ENCODE measurements around the gene TAPBP.
A peak's percentile ranks its signal among the peaks of the same experiment; 100 is the strongest.

The TAPBP gene

GRCh38 chr6:33318426-33319073 is 4.7 kb upstream of the TAPBP start:
- no peak for DNase-seq

DNA sequence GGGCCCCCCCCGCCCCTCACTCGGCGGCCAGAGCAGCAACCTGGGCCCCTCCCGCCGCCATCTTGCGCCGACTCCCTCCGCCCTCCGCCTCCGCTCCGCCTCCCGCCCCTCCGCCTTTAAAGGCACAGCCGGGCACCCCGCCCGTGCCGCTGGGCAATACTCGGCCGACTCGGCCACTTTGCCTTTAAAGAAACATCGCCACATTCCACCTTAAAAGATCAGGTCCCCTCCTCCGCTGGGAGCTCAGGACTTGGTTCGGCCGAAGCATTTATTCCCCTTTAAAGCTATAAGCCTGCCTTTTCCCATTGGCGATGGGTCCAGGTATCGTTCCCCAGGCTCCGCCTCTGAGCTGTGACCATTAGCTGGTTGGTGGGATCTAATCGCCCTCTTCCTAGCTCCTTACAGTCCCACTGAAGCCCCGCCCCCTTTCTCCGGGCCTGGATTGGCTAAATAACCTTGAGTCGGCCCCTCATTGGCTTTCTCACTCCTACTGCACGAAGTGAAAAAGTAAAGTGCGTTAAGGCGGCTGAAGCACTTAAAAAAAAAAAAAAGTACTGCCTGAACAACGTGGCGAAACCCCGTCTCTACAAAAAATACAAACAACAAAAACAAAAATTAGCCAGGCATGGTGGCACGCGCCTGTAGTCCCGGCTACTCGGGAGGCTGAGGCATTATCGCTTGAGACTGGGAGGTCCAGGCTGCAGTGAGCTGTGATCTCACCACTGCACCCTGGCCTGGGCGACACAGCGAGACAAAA is 4.0 kb upstream of the TAPBP start, which contains the start of gene ZBTB22:
Gene ZBTB22, minus strand, starts transcription at position 76 of the 757 bp plus-strand sequence. CDS start 828 bp downstream, outside the sequence.
- DNase-seq = peak; percentile 100

GRCh38 chr6:33317419-33317668 is 3.5 kb upstream of the TAPBP start:
- no peak for DNase-seq

DNA sequence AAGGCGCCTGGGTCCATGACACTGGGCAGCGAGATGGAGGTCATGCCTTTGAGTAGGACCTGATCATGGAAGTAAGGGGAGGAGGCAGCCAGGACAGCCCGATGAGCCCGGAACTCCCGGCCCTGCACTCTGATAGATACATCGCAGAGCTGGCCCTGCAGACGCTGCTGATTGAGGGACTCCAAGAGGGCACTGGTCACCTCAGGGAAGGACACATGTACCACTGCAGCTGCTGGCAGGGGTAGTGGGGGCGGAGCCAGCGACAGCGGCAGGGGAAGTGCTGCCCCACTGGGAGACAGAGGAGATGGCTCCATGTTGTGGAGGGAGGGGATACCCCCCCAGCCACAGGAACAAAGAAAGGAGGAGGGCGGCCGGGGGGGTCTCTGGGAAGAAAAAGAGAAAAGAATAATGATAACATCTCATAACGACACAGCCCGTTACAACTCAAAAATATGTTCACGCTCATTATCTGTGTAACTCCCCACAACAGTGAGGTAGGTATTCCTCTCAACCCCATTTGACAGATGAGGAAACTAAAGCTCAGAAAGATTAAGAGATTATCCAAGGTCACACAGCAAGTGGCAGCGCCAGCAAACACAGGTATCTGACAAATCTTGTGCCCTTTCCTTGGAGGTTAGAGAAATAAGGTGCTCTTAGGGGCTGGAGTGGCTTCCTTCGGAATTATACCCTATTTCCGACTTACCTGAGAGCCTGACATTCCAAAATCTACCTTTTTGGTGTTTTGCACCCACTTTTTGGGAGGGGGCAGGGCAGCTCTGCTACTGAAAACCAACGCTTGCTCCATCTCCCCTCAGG is 2.9 kb upstream of the TAPBP start:
- no peak for DNase-seq

DNA sequence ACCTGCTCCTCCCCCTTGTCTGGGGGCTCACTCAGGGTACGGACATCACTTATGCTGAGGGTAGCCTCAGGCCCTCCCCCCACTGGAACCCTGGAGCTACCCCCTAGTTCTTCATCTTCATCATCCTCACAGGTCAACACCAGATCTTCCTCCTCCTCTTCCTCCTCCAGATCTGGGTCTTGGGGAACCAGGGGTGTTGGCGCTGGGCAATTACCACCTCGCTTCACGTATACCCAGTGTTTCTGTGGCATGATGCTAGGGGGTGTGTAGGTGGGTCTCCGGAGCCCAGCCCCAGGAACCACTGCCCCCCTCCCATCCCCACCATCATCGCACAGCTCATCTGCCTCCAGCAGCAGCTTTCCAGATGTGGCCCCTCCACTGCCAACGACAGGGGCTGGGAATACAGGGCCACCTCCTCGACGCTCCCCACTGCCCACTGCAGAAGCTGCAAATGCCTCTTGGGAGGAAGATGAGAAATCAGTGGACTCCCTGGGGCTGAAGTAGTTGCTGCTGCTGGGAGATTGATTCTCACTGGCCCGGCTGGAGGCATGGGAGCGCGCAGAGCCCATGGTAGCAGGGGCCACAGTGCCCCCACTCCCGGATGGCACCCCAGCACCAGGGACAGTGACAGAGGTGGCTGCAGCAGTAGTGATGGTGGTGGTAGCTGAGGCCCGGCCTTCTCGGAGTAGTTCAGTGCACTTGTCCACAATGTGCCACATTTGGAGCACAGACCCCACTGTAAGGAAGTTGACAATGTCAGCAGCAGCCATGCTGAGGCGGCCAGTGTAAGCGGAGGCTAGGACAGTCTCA is 2.1 kb upstream of the TAPBP start:
- no peak for DNase-seq

GRCh38 chr6:33314943-33315792 is 1.3 kb upstream of the TAPBP start:
- peak; percentile 32 for DNase-seq

DNA sequence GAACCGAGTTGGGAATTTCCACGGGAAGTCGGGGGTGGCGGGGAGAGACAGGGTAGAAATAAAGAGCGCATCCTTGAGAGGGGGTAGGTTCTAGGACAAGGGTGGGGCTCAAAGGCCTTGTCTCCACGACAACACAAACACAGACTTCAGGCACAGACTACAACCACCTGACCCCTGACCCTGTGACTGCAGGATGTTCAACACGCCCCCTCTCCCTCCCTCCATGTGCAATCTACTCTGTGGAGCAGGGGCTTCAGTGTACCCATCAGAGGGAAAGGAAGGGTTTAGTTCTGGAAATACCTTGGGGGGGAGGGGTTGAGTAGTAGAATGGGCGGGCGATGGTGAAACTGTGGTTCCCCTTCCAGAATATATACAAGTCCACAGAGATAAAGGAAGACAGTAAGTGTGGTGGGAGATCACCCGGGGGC is 651 bp upstream of the TAPBP start:
- DNase-seq = peak; percentile 85

GRCh38 chr6:33313105-33313708 is 671 bp downstream of the TAPBP start:
- DNase-seq = peak; percentile 47

- peak; percentile 69 for DNase-seq
Measured at GRCh38 chr6:33312361-33313104, 1.3 kb downstream of the TAPBP start.

GRCh38 chr6:33306356-33306755 is 7.5 kb downstream of the TAPBP start:
- DNase-seq = no peak

DNA sequence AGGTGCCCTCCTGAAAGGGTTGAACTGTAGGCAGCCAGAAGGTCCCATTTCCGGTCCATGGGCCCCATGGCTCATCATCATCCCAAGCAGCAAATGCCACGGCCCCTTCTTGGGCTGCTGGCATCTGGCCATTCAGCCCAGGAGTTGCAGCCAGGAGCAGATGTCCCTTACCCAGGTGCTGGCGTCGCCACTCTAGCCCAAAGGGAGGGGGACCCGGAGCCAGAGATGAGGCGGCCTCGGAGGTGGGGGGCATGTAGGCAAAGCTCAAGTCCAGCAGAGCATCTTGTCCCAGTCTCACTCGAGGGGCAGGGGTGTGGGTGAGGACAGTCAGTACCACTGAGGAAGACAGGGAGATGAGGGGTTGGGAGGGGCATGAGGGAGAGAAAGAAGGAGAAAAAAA is 8.8 kb downstream of the TAPBP start:
- DNase-seq = no peak

DNA sequence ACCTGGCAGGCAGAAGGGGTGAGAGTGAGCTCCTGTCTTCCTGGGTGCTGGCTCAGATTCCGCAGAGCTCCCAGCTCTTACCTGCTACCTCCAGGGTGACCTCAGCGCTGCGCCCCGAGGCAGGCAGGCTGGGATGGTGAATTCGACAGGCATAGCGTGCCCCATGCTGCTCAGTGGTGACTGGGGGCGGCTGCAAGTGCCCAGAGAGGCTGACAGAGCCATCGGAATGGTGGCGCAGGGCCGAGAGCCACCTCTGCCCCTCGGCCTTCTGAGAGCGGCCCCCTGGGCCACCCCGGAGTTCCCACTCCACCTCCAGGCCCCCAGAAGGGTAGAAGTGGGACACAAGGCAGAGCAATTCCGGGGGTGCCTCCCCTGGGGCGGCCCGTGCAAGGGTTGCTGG is 9.7 kb downstream of the TAPBP start:
- no peak for DNase-seq

DNA sequence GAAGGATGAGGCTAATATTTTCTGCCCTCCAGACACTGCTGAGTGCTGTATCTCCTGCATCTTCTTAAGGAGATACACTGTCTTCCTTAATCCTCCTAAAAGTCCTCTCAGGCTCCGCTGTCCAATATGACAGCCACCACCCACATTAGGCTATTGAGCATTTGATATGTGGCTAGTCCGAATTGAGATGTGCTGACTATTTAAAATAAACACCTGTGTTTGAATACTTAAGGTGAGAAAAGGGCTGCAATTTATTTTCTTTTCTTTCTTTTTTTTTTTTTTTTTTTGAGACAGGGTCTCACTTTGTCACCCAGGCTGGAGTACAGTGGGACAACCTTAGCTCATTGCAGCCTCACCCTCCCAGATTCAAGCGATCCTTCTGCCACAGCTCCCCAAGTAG is 12.0 kb downstream of the TAPBP start:
- no peak for DNase-seq

DNA sequence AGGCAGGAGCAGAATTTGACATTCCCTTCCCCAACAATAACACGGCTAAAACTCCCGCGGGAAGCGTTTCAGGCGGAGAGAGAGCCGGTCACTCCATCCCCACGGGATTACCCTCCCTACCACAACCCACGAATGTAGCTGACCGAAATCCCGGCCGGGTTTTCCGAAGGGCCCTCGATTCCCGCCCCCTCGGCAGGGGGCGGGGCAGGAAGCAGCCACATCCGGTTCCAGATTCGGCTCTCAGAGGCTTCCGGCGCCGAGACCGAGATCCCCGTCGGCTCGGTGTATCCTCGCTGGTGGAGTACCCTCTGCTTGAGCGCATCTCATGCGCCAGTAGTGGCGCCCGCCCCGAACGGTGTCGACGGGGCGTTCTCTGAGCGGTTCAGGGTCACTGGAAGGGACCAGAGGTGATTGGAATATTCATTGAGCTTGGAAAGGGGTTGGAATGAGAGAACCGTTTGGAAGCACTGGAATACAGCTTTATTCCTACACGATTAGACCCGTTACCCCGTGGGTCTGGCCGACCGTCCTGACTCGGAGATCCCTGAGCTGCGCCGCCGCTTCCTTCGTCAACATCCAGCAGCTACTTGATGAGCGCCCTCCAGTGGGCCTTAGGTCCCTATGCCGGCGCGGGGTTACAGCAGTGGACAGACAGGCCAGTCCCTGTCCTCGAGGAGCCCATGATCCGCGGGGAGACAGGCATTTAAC is 14.5 kb downstream of the TAPBP start:
- peak; percentile 95 for DNase-seq

GRCh38 chr6:33298773-33299236 is 15.1 kb downstream of the TAPBP start, which contains the start of gene RGL2:
TSS of gene RGL2 (minus strand) at chr6:33298942. CDS start at chr6:33298610, 332 bp downstream.
- DNase-seq = peak; percentile 72

DNA sequence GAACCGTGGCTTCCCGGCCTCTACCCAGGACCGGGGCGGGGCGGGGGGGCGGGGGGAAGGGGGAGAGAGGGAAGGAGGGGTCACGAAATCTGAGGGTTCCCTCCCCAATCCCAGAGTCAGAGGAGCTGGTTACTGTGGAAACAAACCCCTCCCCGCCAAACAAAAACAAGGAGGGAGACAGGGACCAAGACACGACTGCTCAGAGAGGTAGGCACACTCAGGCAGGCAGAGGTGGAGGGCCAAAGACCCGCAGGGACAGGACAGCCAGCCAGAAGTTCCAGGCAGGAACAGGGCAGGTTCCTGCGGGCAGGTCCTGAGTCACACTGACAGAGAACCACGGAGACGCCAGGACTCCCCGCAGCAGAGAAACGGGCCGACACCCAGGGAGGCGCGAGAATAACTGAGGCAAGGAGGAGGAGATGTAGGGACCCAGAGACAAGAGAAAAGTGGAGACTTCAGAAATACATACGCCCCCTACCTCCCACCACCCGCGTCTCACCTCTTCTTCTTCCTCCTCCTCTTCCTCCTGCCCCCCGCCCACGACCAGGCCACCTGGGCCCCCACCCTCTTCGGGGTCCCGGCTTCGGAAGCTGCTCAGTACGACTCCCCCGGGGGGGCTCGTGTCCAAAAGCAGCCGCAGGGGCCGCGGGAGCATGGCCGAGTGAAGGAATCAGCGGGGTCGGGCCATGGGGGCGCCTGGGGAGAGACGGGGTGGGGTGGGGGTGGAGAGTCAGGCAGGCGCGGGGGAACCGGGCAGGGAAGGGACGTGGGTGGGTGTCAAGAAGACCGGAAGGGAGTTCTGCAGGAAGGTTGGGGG is 15.7 kb downstream of the TAPBP start:
- peak; percentile 93 for DNase-seq

DNA sequence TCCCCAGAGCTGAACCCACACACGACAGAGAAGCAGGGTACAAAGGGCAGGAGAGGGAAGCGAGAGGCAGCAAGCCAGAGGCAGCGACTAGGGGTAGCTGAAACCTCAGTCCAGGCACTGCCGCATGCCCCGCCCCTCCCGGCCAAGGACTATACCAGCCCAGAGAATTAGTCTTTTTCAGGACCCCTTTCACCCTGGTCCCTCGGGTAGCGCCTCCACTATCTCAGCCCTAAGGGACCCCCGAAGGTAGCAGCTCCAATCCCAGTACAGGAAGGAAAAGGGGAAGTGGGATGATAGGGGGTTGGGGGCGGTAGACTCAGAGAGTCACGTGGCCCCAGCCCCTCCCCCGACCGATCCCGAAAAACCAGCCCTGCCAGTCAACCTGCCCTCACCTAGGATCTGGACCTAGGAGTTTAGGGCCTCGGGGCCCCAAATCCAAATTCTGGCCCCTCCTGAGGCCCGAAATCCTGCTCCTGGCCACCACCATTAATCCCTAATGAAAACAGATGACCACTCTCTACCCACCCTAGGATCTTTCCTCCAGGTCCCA is 16.4 kb downstream of the TAPBP start:
- DNase-seq = peak; percentile 40

DNA sequence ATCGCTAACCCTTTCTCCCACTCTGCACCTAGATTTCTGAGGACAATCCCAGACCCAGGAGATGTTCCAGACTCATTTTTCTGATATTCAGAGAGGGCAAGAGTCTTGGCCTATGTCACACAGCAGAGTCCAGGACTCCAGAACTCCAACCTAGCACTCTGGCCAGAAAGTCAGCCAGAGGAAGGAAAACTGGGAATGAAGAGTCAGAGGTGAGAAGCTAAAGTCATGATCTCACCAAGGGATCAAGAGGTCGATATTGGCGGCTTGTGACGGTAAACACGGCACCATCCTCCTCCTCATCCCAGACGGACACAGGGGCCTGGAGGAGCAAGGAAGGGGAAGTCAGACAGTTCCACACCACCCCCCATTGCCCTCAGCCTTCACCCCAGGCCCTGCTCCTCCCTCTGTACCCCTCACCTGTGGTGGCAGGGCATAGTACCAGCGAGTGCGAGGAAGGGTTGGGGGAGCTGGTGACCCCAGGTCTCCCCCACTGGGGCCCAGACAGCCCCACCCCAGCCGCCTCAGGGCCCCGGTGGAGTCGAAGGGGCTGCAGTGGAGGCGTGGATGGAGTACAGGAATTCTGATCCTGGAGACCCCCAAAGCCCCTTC is 17.0 kb downstream of the TAPBP start:
- no peak for DNase-seq
